Neural progenitor cell (in vitro differentiated cells): ENCODE data around the gene CETP.

Experiments
- EZH2 ChIP-seq: fragments of 200-600 bp; sonication (generic); IDR thresholded peaks from 2 replicates; pipeline ENCODE4 v1.6.1; 2017; ENCODE audit warnings: antibody characterized with exemption, mild to moderate bottlenecking, moderate library complexity
- EZH2phosphoT487 ChIP-seq: fragments of 200-600 bp; sonication (generic); IDR thresholded peaks from 2 replicates; pipeline ENCODE4 v1.6.1; 2017; ENCODE audit warnings: antibody characterized with exemption
- TF ChIP-seq, protein P1 (sequence below): fragments of 200-600 bp; sonication (generic); IDR thresholded peaks from 2 replicates; pipeline ENCODE4 v1.5.1; 2017; ENCODE audit warnings: antibody characterized with exemption, mild to moderate bottlenecking

DNA sequence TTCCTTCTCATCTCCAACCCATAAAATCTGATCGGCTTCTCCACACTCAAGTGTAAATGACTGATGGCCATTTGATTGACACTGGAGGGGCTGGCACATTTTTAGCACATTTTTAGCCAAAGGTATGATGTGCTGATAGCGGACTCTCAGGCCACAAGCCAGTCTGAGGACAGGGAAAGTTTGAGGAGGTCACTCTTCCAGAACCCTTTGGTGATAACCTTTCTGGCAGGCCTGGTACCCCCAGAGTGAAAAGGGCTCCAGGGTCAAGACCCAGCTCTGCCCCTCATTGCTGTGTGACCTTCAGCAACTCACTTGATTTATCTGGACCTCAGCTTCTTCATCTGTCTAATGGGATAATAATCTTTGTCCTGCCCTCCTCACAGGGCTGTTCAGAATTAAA lies 25.9 kb downstream of the CETP start:
- TF ChIP-seq, protein P1, sequence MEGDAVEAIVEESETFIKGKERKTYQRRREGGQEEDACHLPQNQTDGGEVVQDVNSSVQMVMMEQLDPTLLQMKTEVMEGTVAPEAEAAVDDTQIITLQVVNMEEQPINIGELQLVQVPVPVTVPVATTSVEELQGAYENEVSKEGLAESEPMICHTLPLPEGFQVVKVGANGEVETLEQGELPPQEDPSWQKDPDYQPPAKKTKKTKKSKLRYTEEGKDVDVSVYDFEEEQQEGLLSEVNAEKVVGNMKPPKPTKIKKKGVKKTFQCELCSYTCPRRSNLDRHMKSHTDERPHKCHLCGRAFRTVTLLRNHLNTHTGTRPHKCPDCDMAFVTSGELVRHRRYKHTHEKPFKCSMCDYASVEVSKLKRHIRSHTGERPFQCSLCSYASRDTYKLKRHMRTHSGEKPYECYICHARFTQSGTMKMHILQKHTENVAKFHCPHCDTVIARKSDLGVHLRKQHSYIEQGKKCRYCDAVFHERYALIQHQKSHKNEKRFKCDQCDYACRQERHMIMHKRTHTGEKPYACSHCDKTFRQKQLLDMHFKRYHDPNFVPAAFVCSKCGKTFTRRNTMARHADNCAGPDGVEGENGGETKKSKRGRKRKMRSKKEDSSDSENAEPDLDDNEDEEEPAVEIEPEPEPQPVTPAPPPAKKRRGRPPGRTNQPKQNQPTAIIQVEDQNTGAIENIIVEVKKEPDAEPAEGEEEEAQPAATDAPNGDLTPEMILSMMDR, result no peak
- no peak for TF ChIP-seq EZH2
- no peak for TF ChIP-seq EZH2phosphoT487
